Mesodermal cell (in vitro differentiated cells): ENCODE results near the gene PZP. TPM values are rescaled to one million over a fixed set of nuclear protein-coding genes. Genes with fewer than 3 reads are reported as not detected.
"Not testable (repeated sequence)": the region's sequence is repeated elsewhere in the genome, so short reads cannot be mapped to it uniquely, and the experiment has no call there.

Source experiments
- H3K27ac ChIP-seq: 2 replicates; pipeline ENCODE4 v1.7.0; 2013; ENCODE audit warnings: mild to moderate bottlenecking, low read depth, low read length, moderate library complexity; ENCODE audit not compliant: severe bottlenecking
- H3K36me3 ChIP-seq: 2 replicates; pipeline ENCODE4 v1.7.1; 2013; ENCODE audit warnings: mild to moderate bottlenecking, low read length, moderate library complexity; ENCODE audit not compliant: control insufficient read depth, insufficient read depth
- H3K4me1 ChIP-seq: one replicate; pipeline ENCODE4 v1.7.1; 2013; ENCODE audit warnings: mild to moderate bottlenecking, low read length; ENCODE audit not compliant: insufficient read depth, control insufficient read depth, poor library complexity, severe bottlenecking
- H3K4me3 ChIP-seq: 2 replicates; pipeline ENCODE4 v1.7.0; 2013; ENCODE audit warnings: low read length, control low read depth, mild to moderate bottlenecking; ENCODE audit not compliant: insufficient read depth, poor library complexity, severe bottlenecking; ENCODE audit errors: extremely low read depth
- H3K9me3 ChIP-seq: 2 replicates; pipeline ENCODE4 v1.7.1; 2013; ENCODE audit warnings: mild to moderate bottlenecking, low read length, moderate library complexity; ENCODE audit not compliant: control insufficient read depth
- WGBS, 2 experiments: methylation state at CpG; one replicate each; pipeline ENCODE4 v1.1.5; 2013; ENCODE audit warnings: missing lambda C conversion rate in 2 of 2; ENCODE audit not compliant: insufficient coverage in 2 of 2; 5-methylcytosine and 5-hydroxymethylcytosine counted together
- polyA plus RNA-seq, 2 experiments: library from polyadenylated mRNA; stranded (reverse); fragments of 50-300 nt; gene quantifications; one replicate each; pipeline ENCODE4 v1.2.3, GENCODE V29; 2013

The PZP gene
- polyA plus RNA-seq (2013, experiment 1 of 2) = 0.48 TPM
- polyA plus RNA-seq (2013, experiment 2 of 2) = not detected

DNA sequence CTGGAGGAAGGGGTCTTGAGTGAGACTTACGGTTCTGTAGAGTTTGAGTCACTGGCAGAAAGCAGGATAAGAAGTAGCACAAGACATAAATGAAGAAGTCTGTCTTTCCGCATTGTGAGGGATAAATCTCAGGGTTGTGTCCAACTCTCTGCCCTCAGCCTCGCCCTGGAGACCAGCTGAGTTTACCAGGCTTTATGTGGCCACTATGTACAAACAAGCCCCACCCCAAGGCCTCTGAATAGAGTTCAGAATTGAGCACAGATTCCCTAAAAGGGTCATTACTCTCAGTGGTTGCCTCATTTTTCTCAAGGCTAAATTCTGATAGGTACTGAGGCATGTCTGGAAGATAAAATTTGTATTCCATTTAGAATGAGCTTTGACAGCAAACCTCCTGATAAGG is at the start of gene PZP:
Gene PZP (minus strand): TSS at position 167 of the 400 bp plus-strand sequence. CDS start 54 bp downstream, at position 113.
- WGBS, 2 experiments = 68 to 81% methylated on average over 3 of the region's 3 CpGs
- Histone ChIP-seq H3K27ac (no peak within 1 kb of the TSS), H3K36me3 (no peaks in the 10 kb centered on the region), H3K4me3 (no peak within 1 kb of the TSS), H3K9me3 (no peaks in the 10 kb centered on the region), H3K4me1 (no peaks in the 10 kb centered on the region)

DNA sequence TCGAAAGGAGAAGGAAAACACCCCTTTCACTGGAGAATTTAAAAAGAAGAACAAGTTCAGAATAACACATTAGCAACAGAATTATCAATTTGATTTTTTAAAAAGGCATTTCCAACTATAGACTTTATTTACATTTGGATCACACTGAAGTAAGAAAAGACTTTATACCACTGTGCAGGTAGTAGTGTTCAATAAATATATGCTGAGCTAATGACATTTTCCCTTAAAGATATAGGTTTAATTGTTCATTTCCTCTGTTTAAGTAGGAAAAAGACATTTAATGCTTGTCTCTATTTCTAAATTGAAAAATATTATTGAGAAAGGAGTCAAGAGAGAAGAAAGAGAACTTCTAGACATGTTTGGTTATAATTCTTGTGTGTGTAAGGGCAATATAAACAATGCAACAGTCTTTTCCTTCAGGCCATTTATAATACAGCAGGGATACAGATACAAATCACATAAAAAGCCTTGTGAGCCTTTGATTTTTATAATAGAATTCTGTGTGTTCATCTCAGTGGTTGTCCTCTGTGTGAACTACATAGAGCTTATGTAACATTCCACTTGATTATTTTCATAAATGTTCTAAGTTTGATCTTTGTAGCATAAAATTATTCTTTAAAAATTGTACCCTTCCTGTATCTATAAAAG is 48.7 kb upstream of the PZP start:
- Histone ChIP-seq H3K4me1 (no peaks in the 10 kb centered on the region), H3K9me3 (no peaks in the 10 kb centered on the region), H3K36me3 (no peaks in the 10 kb centered on the region), H3K27ac (no peak overlapping the region), H3K4me3 (no peak overlapping the region)
- whole genome bisulfite sequencing, 2 experiments = no CpG with 5 or more reads among the region's 1 CpG

DNA sequence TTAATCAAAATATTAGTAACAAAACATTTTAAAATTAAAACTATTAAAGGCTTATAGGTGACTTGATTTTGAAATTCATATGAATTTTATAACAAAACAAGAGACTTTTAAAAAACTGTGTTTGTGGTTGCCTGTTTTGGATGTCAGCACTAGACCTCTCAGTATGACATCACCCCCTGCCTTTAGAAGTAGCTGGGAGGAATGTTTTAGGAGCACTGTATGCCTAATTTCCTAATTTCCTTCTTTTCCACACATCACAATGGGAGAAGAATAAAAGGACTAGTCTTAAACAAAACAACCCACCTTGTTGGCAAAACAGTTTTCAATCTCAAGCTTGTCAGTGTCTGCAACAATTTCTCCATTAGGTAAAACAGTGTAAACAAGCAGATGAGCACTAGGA is 48.1 kb upstream of the PZP start:
- H3K27ac ChIP-seq = no peak overlapping the region
- no peaks in the 10 kb centered on the region for H3K36me3 ChIP-seq

DNA sequence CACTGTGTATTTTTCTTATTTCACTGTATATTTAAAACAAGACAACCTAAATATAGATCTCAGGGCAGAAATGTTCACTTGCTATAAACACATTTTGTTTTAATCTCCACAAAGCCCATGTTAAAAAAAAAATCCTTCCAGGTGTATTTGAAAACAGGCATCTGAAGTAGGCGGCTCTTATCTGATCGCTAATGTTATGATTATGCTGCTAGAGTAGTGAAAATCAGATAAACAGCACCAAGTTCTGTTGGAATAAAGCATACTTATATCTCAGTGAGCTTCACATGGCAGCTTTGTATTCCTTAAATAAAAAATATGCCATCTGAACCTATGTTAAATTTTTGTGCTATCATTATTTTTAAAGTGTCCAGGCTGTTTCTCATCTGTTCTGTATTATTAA is 47.6 kb upstream of the PZP start:
- WGBS, 2 experiments = 50% methylated on average over 2 of the region's 2 CpGs; no CpG with 5 or more reads in 1 of the 2 experiments
- Histone ChIP-seq H3K36me3 (no peaks in the 10 kb centered on the region), H3K4me3 (no peak overlapping the region), H3K27ac (no peak overlapping the region), H3K9me3 (no peaks in the 10 kb centered on the region), H3K4me1 (no peaks in the 10 kb centered on the region)

More for the DNA sequence above, 48.1 kb upstream of the PZP start:
- H3K4me1 ChIP-seq = no peaks in the 10 kb centered on the region
- H3K4me3 ChIP-seq = no peak overlapping the region
- no peaks in the 10 kb centered on the region for H3K9me3 ChIP-seq

DNA sequence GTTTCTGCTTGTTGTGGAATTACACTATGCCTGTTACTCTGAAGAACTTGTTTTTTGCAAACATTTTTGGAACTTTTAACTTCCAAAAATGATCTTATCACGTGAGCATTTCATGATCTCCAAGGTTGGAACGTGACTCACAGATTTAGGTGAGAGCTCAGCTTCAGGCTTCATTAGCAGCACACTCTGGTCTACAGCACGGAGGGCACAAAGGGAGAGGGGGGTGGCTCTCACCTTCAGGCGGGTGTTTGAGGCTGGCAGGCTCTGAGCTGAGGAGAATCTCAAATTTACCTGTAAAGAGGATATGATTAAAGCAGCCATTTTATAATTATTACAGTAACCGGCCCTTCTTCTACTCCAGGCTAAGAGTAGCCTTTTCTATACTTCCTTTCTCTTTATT is 45.3 kb upstream of the PZP start:
- H3K4me3 ChIP-seq = no peak overlapping the region
- H3K4me1 ChIP-seq = no peaks in the 10 kb centered on the region
- H3K27ac ChIP-seq = no peak overlapping the region
- no peaks in the 10 kb centered on the region for H3K9me3 ChIP-seq
- H3K36me3 ChIP-seq = no peaks in the 10 kb centered on the region
- 0 to 39% methylated on average over 1 to 2 of the region's 5 CpGs for WGBS, 2 experiments

DNA sequence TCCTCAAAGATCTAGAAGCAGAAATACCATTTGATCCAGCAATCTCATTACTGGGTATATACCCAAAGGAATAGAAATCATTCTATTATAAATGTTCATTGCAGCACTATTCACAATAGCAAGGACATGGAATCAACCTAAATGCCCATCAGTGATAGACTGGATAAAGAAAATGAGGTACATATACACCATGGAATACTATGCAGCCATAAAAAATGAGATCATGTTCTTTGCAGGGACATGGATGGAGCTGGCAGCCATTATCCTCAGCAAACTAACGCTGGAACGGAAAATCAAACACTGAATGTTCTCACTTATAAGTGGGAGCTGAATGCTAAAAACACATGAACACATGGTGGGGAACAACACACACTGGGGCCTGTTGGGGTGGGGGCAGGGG is 44.6 kb upstream of the PZP start:
- H3K27ac ChIP-seq, H3K4me1 ChIP-seq, H3K36me3 ChIP-seq, H3K4me3 ChIP-seq, H3K9me3 ChIP-seq: not testable (repeated sequence)
- whole genome bisulfite sequencing, 2 experiments = 80 to 100% methylated on average over 1 to 2 of the region's 2 CpGs

DNA sequence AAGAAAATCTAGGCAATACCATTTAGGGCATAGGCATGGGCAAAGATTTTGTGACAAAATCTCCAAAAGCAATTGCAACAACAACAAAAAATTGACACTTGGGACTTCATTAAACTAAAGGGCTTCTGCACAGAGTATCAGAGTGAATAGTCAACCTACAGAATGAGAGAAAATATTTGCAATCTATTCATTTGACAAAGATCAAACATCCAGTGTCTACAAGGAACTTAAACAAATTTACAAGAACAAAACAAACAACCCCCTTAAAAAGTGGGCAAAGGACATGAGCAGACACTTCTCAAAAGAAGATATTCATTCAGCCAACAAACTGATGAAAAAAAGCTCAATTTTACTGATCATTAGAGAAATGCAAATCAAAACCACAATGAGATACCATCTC is 44.1 kb upstream of the PZP start:
- no peaks in the 10 kb centered on the region for H3K36me3 ChIP-seq
- H3K4me3 ChIP-seq = no peak overlapping the region
- no peaks in the 10 kb centered on the region for H3K9me3 ChIP-seq
- no peak overlapping the region for H3K27ac ChIP-seq
- no peaks in the 10 kb centered on the region for H3K4me1 ChIP-seq

DNA sequence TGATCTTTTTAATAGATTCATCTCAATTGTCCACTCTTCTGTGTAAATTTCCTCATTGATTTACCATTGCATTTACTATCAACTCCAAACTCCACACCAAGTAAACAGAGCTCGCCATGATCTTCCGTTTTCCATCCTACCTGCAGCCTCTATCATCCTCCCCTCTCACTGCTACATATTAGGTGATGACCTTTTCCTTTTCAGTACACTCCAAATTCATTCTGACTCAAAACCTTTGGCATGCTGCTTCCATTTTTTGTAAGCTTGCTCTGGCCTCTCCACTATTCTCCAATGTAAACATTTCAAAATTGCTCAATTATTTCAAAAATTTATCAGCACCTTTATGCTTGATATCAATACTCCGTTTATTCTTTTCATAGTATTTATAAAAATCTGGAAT is 40.2 kb upstream of the PZP start:
- Histone ChIP-seq H3K9me3 (no peaks in the 10 kb centered on the region), H3K27ac (no peak overlapping the region), H3K4me3 (no peak overlapping the region), H3K4me1 (no peaks in the 10 kb centered on the region), H3K36me3 (no peaks in the 10 kb centered on the region)
- WGBS, 2 experiments = 81% methylated on average over 2 of the region's 3 CpGs

DNA sequence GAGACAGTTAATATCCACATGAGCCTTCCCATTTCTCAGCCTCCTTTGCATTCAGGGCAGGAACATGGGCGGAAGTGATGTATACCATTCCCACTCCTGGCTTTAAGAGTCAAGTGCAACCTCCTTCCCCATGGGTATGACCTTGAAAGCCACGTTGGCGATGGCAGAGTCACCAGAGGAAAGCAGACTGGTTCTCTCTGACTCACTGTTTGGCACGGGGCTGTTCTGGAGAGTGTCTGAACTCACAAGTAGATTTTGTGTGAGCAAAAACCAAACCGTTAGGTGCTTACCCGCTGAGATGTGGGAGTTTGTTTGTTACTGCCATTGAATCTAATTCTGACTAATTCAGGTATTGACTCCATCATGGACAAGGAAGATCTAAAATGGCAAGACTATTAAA is 36.7 kb upstream of the PZP start:
- 69 to 96% methylated on average over 3 to 4 of the region's 6 CpGs for WGBS, 2 experiments
- H3K27ac ChIP-seq = no peak overlapping the region
- no peaks in the 10 kb centered on the region for H3K9me3 ChIP-seq
- H3K36me3 ChIP-seq = no peaks in the 10 kb centered on the region
- no peak overlapping the region for H3K4me3 ChIP-seq
- H3K4me1 ChIP-seq = no peaks in the 10 kb centered on the region

DNA sequence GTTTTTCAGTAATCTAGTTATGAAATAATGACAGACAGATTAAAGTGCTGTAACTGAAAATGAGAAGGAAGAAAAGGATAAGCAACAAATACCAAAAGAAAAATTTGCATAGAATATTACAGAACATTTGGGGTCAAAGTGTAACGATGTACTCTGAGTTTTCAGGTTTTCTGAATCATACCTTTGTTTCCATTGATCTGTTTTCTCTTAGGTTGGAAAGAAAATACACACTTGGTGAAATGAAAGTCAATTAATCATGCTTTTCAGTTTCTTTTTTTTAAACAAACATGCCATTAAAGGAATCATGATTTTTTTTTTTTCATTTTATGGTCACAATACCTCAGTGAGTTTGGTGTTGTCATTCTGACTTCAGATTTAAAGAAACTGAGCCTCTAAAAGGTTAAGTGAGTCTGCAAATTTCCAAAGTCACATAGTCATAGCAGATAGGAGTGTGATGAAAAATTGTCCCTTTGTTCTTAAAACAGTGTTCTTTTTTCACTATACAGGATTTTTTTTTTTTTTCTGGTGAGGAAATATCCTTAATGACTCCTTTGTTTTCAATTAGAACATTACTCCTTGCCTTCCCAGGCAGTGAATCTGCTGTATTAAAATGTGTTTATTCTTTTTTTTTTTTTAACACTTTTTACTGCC is 35.9 kb upstream of the PZP start:
- H3K9me3 ChIP-seq = no peaks in the 10 kb centered on the region
- H3K27ac ChIP-seq = no peak overlapping the region
- WGBS, 2 experiments = 80% methylated on average over 1 of the region's 1 CpG; no CpG with 5 or more reads in 1 of the 2 experiments
- H3K36me3 ChIP-seq = no peaks in the 10 kb centered on the region
- no peak overlapping the region for H3K4me3 ChIP-seq
- H3K4me1 ChIP-seq = no peaks in the 10 kb centered on the region

DNA sequence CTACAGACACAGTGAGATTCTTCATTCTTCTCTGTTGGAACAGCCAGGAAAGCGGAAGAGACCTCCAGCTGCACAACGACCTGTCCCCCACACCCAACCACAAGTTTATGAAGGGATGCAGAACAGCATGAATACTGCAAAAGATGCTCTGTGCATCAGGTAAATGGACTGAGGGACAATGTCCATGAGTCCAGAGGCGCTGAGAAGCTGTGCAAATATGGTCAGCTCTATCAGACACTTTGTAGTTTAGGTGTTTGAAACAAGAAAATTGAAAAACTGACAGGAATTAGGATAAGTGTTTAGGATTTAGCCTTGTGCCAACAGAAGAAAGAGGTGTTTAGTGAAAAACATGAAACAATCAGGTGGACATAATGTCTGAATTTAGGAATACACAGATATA is 33.1 kb upstream of the PZP start:
- WGBS, 2 experiments = 89 to 91% methylated on average over 1 to 3 of the region's 3 CpGs
- no peaks in the 10 kb centered on the region for H3K4me1 ChIP-seq
- no peak overlapping the region for H3K27ac ChIP-seq
- H3K36me3 ChIP-seq = no peaks in the 10 kb centered on the region
- no peaks in the 10 kb centered on the region for H3K9me3 ChIP-seq
- H3K4me3 ChIP-seq = no peak overlapping the region
